ENCODE results near the gene WDR7.

WDR7 gene

DNA sequence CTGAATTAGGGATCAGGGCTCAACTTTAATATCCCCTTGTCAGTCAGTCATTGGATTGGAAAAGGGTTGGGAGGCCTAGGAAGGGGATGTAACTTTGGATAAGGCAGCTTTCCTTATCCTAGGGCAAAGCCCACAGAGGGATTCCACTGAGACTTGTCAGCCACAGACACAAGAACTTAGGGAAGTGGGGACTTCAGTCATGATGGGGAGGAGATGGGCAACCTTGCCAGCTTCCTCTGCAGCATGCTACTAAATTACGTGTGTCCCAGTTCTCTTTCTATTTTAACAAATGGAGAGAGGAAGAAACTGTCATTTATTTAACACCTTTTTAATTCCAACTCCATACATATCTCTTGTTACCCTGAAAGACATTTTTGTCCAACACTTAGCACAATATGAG is 237.8 kb downstream of the WDR7 start:
- Histone ChIP-seq H3K9me3 (ENCODE audit: control insufficient read depth in 5 of 5, low read length in 5 of 5) (no peaks in the 10 kb centered on the region), H3K4me1 (ENCODE audit: control insufficient read depth in 5 of 5, insufficient read depth in 5 of 5, low read length in 5 of 5) (peaks cover 0 to 5% (median 0%) of the 10 kb centered on the region in 5 donors), H3K27ac (ENCODE audit: low read depth, low read length) (no peak overlapping the region), H3K9ac (ENCODE audit: low read length in 5 of 5) (no peak overlapping the region), H3K4me3 (ENCODE audit: low read depth in 1 of 5, low read length in 5 of 5) (no peak overlapping the region), H3K27me3 (ENCODE audit: control insufficient read depth in 5 of 5, insufficient read depth in 4 of 5, low read length in 5 of 5) (no peaks in the 10 kb centered on the region), H3K36me3 (ENCODE audit: control insufficient read depth in 5 of 5, insufficient read depth in 5 of 5, low read length in 5 of 5) (no peaks in the 10 kb centered on the region)

DNA sequence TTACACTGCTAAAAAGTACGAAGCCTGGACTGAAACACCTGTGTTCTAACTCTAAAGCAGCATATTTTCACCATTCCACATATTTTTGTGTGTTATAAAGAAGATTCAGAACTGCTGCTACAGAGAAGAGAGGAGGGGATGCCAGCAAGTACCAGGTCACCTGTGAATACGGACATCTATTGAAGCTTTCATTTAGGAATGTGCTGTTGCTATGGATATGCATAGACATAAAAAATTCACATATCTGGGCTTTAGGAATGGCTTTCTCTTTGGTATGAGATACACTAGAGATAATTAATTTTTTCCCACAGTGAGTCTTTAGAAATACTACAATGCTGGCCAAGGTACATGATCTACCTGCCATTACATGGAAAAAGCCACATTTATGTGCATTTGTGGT is 238.5 kb downstream of the WDR7 start:
- H3K9ac ChIP-seq (ENCODE audit: low read length in 5 of 5): no peak overlapping the region
- H3K27ac ChIP-seq (ENCODE audit: low read depth, low read length): no peak overlapping the region
- H3K4me1 ChIP-seq (ENCODE audit: control insufficient read depth in 5 of 5, insufficient read depth in 5 of 5, low read length in 5 of 5): peaks cover 0 to 5% (median 0%) of the 10 kb centered on the region in 5 donors
- H3K36me3 ChIP-seq (ENCODE audit: control insufficient read depth in 5 of 5, insufficient read depth in 5 of 5, low read length in 5 of 5): no peaks in the 10 kb centered on the region
- H3K4me3 ChIP-seq (ENCODE audit: low read depth in 1 of 5, low read length in 5 of 5): no peak overlapping the region
- H3K9me3 ChIP-seq (ENCODE audit: control insufficient read depth in 5 of 5, low read length in 5 of 5): no peaks in the 10 kb centered on the region
- no peaks in the 10 kb centered on the region for H3K27me3 ChIP-seq (ENCODE audit: control insufficient read depth in 5 of 5, insufficient read depth in 4 of 5, low read length in 5 of 5)

DNA sequence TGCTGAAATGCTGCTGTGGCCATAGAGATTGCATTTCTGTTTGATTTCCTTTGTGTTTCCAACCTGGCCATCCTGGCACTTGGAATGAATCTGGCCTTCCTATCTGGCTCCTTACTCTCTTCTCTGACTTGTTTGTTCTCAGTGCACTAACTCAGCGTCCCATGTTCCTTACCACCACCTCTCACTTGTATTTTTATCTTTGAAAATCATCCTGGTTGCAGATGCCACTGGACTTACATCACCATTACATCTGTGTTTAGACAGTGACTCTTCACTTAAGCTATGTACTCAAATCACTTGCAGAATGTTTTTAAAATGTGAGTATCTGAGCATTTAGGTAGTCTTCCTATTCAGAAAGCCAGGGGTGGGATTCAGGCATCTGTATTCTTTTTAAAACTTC is 239.5 kb downstream of the WDR7 start:
- Histone ChIP-seq H3K27ac (ENCODE audit: low read depth, low read length) (no peak overlapping the region), H3K4me1 (ENCODE audit: control insufficient read depth in 5 of 5, insufficient read depth in 5 of 5, low read length in 5 of 5) (peaks cover 0 to 5% (median 0%) of the 10 kb centered on the region in 5 donors), H3K9ac (ENCODE audit: low read length in 5 of 5) (no peak overlapping the region), H3K27me3 (ENCODE audit: control insufficient read depth in 5 of 5, insufficient read depth in 4 of 5, low read length in 5 of 5) (no peaks in the 10 kb centered on the region), H3K9me3 (ENCODE audit: control insufficient read depth in 5 of 5, low read length in 5 of 5) (no peaks in the 10 kb centered on the region), H3K36me3 (ENCODE audit: control insufficient read depth in 5 of 5, insufficient read depth in 5 of 5, low read length in 5 of 5) (no peaks in the 10 kb centered on the region), H3K4me3 (ENCODE audit: low read depth in 1 of 5, low read length in 5 of 5) (no peak overlapping the region)

DNA sequence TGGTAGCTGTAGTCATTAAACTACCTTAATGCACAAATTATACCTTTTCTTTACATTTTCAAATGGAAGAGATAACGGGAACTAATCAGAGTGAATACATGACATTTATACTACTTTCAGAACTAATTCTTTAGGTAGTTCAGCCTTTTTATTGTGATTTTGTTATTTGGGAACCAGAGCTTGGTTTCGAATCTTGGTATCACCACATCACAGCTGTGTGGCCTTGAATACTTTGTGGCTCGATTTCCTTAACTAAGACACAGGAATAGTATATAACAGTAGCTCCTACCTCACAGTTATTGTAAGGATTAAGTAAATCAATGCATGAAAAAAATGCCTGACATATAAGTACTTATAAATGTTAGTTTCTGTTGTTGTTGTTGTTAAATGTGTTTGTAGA is 240.0 kb downstream of the WDR7 start:
- Histone ChIP-seq H3K27ac (ENCODE audit: low read depth, low read length) (no peak overlapping the region), H3K9me3 (ENCODE audit: control insufficient read depth in 5 of 5, low read length in 5 of 5) (no peaks in the 10 kb centered on the region)

DNA sequence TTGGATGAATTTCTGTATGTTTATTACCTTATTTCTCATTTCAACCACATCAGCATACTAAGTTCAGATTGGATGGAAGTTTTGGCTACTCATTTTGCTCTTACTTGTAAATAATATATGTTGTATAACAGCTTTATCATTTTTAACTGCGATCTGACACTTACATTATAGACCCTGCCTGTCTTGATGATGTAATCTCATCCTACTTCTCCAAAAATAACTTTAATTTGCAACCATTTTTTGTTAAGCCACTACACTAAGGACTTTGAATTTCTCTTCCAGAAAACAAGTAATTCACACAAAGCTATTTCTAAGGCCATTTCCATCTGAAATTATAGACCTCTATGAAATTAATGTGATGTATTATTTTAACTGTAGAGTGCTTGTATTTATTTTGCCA is 240.7 kb downstream of the WDR7 start:
- H3K27ac ChIP-seq (ENCODE audit: low read depth, low read length): no peak overlapping the region
- H3K36me3 ChIP-seq (ENCODE audit: control insufficient read depth in 5 of 5, insufficient read depth in 5 of 5, low read length in 5 of 5): no peaks in the 10 kb centered on the region
- no peaks in the 10 kb centered on the region for H3K9me3 ChIP-seq (ENCODE audit: control insufficient read depth in 5 of 5, low read length in 5 of 5)
- H3K9ac ChIP-seq (ENCODE audit: low read length in 5 of 5): no peak overlapping the region
- H3K27me3 ChIP-seq (ENCODE audit: control insufficient read depth in 5 of 5, insufficient read depth in 4 of 5, low read length in 5 of 5): no peaks in the 10 kb centered on the region
- peaks cover 0 to 5% (median 0%) of the 10 kb centered on the region in 5 donors for H3K4me1 ChIP-seq (ENCODE audit: control insufficient read depth in 5 of 5, insufficient read depth in 5 of 5, low read length in 5 of 5)
- H3K4me3 ChIP-seq (ENCODE audit: low read depth in 1 of 5, low read length in 5 of 5): no peak overlapping the region

More for the DNA sequence above, 240.0 kb downstream of the WDR7 start:
- peaks cover 0 to 5% (median 0%) of the 10 kb centered on the region in 5 donors for H3K4me1 ChIP-seq (ENCODE audit: control insufficient read depth in 5 of 5, insufficient read depth in 5 of 5, low read length in 5 of 5)
- H3K9ac ChIP-seq (ENCODE audit: low read length in 5 of 5): no peak overlapping the region
- H3K36me3 ChIP-seq (ENCODE audit: control insufficient read depth in 5 of 5, insufficient read depth in 5 of 5, low read length in 5 of 5): no peaks in the 10 kb centered on the region
- H3K4me3 ChIP-seq (ENCODE audit: low read depth in 1 of 5, low read length in 5 of 5): no peak overlapping the region
- no peaks in the 10 kb centered on the region for H3K27me3 ChIP-seq (ENCODE audit: control insufficient read depth in 5 of 5, insufficient read depth in 4 of 5, low read length in 5 of 5)

DNA sequence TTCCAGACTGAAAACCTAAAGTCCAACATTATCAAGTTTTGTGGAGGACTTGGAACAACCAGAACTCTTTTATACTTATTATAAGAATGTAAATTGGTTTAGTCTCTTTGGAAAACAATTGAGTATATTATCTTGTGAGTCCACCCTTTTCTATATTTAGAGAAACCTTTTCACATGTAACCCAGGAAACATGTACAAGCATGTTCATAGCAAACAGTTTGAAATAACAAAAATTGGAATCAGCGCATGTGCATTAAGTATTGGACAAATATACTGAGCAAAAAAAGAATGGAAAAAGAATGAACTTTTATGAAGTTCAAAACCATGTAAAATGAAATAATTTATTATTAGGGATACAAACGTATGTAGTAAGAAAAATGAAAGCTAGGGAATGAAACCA is 246.0 kb downstream of the WDR7 start:
- Histone ChIP-seq H3K36me3 (ENCODE audit: control insufficient read depth in 5 of 5, insufficient read depth in 5 of 5, low read length in 5 of 5) (no peaks in the 10 kb centered on the region), H3K27ac (ENCODE audit: low read depth, low read length) (no peak overlapping the region), H3K27me3 (ENCODE audit: control insufficient read depth in 5 of 5, insufficient read depth in 4 of 5, low read length in 5 of 5) (no peaks in the 10 kb centered on the region), H3K4me1 (ENCODE audit: control insufficient read depth in 5 of 5, insufficient read depth in 5 of 5, low read length in 5 of 5) (no peaks in the 10 kb centered on the region), H3K9me3 (ENCODE audit: control insufficient read depth in 5 of 5, low read length in 5 of 5) (no peaks in the 10 kb centered on the region), H3K9ac (ENCODE audit: low read length in 5 of 5) (no peak overlapping the region), H3K4me3 (ENCODE audit: low read depth in 1 of 5, low read length in 5 of 5) (no peak overlapping the region)

DNA sequence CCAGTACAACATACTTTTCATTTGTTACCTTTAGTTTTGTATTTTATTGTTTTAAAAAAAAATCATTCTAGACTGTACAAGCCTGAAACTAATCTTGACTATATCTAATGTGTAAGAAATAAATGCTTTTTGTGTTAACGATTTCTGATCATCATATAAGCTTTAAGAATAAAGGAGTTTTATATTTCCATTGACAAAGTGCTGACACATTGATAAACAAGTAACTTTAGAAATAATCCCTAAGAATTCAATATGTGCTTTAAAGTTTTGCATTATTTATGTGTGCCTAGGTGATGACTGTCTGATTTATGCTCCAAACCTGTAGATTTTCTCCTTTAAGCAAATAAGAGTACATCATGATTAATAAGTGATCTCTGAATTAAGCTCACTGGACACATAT is 248.5 kb downstream of the WDR7 start:
- Histone ChIP-seq H3K36me3 (ENCODE audit: control insufficient read depth in 5 of 5, insufficient read depth in 5 of 5, low read length in 5 of 5) (no peaks in the 10 kb centered on the region), H3K27me3 (ENCODE audit: control insufficient read depth in 5 of 5, insufficient read depth in 4 of 5, low read length in 5 of 5) (no peaks in the 10 kb centered on the region), H3K27ac (ENCODE audit: low read depth, low read length) (no peak overlapping the region), H3K9ac (ENCODE audit: low read length in 5 of 5) (no peak overlapping the region), H3K9me3 (ENCODE audit: control insufficient read depth in 5 of 5, low read length in 5 of 5) (no peaks in the 10 kb centered on the region), H3K4me1 (ENCODE audit: control insufficient read depth in 5 of 5, insufficient read depth in 5 of 5, low read length in 5 of 5) (no peaks in the 10 kb centered on the region), H3K4me3 (ENCODE audit: low read depth in 1 of 5, low read length in 5 of 5) (no peak overlapping the region)

DNA sequence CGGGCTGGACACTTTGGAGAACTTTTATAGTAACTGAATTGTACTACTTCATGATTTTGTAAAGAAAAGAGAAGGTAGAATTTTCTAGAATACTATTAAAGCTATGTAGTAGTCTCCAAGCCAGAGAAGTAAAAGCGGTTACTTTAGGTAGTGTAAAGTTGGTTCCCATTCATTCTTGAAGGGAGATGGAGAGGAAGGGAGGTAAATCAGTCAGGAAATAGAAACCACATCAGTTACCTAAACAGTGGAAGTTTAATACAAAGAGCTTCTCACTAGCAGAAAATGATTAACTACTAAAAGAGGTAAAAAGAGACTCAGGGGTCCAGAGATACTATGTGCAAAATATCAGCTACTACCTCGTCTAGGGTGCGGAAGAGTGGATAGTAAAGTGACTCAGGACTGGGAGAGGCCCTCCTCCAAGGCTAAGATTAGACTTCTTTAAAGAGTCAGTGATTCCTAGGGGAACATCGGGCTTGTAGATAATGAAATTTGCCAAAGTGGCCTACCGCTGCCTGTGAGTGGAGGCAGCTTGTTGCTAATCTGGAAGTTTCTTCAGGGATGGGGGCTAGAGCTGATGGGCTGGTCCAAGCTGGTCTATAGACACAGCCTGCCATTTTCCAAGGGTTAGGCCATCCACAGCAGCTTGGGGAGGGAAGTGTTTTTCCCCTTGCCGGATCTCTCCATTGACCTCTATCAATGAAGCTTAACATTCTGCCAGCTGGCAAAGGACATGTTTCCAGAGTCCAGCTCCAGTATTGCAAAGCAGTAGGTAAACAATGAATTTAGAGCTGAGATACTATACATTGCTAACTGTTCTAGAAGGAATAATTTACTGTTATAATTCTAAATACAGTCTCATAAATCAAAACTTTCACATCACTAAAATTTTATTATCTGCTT is 249.3 kb downstream of the WDR7 start:
- Histone ChIP-seq H3K27ac (ENCODE audit: low read depth, low read length) (no peak overlapping the region), H3K4me1 (ENCODE audit: control insufficient read depth in 5 of 5, insufficient read depth in 5 of 5, low read length in 5 of 5) (no peaks in the 10 kb centered on the region), H3K27me3 (ENCODE audit: control insufficient read depth in 5 of 5, insufficient read depth in 4 of 5, low read length in 5 of 5) (no peaks in the 10 kb centered on the region), H3K9me3 (ENCODE audit: control insufficient read depth in 5 of 5, low read length in 5 of 5) (no peaks in the 10 kb centered on the region), H3K4me3 (ENCODE audit: low read depth in 1 of 5, low read length in 5 of 5) (no peak overlapping the region), H3K36me3 (ENCODE audit: control insufficient read depth in 5 of 5, insufficient read depth in 5 of 5, low read length in 5 of 5) (no peaks in the 10 kb centered on the region), H3K9ac (ENCODE audit: low read length in 5 of 5) (no peak overlapping the region)

DNA sequence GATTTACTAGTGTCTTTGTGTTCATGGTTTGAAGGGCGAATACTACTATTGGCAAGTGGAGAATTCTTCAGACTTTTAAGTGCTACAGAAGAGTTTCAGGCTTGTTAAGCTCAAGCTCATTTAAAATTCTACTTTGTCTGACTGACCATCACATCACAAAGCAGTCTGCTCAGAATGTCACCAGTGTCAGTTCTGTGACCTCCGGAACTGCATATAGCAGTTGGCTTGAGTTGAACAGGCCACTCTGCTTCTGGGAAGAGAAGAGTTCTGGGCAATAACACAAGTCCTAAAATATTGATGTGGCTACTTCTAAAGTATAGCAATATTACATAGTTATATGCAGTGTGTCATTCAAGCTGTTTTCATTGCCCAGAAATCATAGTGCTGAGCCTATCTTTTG is 250.8 kb downstream of the WDR7 start:
- H3K9ac ChIP-seq (ENCODE audit: low read length in 5 of 5): no peak overlapping the region
- no peaks in the 10 kb centered on the region for H3K4me1 ChIP-seq (ENCODE audit: control insufficient read depth in 5 of 5, insufficient read depth in 5 of 5, low read length in 5 of 5)
- no peak overlapping the region for H3K4me3 ChIP-seq (ENCODE audit: low read depth in 1 of 5, low read length in 5 of 5)
- no peak overlapping the region for H3K27ac ChIP-seq (ENCODE audit: low read depth, low read length)
- no peaks in the 10 kb centered on the region for H3K9me3 ChIP-seq (ENCODE audit: control insufficient read depth in 5 of 5, low read length in 5 of 5)
- no peaks in the 10 kb centered on the region for H3K27me3 ChIP-seq (ENCODE audit: control insufficient read depth in 5 of 5, insufficient read depth in 4 of 5, low read length in 5 of 5)
- no peaks in the 10 kb centered on the region for H3K36me3 ChIP-seq (ENCODE audit: control insufficient read depth in 5 of 5, insufficient read depth in 5 of 5, low read length in 5 of 5)

DNA sequence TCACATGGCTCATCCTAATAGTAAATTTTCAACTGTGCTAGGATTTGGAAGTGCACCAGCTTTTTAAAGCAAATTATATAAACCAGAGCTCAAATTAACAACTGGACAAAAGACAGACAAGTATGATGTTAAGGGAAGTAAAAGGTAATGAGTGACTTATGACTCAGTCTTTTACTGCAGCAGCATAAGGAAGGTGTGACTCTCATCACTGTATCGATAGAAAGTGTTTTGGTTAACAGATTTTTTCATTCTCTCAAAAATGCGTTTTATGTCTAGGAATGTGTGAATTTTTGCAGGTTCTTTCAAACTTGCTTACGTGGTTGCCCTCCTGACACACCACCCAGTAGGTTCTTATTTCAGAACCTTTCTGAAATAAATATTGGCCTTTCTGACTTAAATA is 251.5 kb downstream of the WDR7 start:
- H3K9ac ChIP-seq (ENCODE audit: low read length in 5 of 5): no peak overlapping the region
- no peaks in the 10 kb centered on the region for H3K27me3 ChIP-seq (ENCODE audit: control insufficient read depth in 5 of 5, insufficient read depth in 4 of 5, low read length in 5 of 5)
- no peak overlapping the region for H3K4me3 ChIP-seq (ENCODE audit: low read depth in 1 of 5, low read length in 5 of 5)
- no peaks in the 10 kb centered on the region for H3K4me1 ChIP-seq (ENCODE audit: control insufficient read depth in 5 of 5, insufficient read depth in 5 of 5, low read length in 5 of 5)
- no peaks in the 10 kb centered on the region for H3K36me3 ChIP-seq (ENCODE audit: control insufficient read depth in 5 of 5, insufficient read depth in 5 of 5, low read length in 5 of 5)
- H3K27ac ChIP-seq (ENCODE audit: low read depth, low read length): no peak overlapping the region
- H3K9me3 ChIP-seq (ENCODE audit: control insufficient read depth in 5 of 5, low read length in 5 of 5): no peaks in the 10 kb centered on the region
